Measurements from ENCODE around the gene ZNHIT2.

DNA sequence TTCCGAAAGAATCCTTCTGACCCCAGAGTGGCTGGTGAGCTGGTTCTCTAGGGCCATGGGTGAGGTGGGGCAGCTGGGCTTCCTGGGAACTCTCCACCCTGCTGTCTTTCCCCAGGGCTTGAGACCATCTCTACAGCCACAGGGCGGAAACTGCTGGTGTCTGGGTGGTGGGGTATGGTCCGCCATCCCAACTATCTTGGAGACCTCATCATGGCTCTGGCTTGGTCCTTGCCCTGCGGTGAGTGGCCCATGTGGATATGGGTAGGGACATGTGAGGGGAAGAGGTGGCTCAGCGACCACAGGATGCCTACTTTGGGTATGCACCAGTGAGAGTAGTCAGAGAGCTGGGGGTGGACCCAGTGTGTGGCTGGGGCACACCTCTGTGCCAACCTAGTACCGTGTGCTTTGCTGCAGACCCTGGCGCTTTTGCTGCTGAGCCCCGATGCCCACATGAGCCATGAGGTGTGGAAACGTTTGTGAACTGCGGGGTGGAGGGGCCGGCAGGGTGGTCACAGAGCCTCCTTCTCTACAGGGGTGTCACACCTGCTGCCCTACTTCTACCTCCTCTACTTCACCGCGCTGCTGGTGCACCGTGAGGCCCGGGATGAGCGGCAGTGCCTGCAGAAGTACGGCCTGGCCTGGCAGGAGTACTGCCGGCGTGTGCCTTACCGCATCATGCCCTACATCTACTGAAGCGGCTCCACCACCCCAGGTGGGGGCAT, 2.0 kb downstream of the ZNHIT2 start:
- TF ChIP-seq, protein P1, sequence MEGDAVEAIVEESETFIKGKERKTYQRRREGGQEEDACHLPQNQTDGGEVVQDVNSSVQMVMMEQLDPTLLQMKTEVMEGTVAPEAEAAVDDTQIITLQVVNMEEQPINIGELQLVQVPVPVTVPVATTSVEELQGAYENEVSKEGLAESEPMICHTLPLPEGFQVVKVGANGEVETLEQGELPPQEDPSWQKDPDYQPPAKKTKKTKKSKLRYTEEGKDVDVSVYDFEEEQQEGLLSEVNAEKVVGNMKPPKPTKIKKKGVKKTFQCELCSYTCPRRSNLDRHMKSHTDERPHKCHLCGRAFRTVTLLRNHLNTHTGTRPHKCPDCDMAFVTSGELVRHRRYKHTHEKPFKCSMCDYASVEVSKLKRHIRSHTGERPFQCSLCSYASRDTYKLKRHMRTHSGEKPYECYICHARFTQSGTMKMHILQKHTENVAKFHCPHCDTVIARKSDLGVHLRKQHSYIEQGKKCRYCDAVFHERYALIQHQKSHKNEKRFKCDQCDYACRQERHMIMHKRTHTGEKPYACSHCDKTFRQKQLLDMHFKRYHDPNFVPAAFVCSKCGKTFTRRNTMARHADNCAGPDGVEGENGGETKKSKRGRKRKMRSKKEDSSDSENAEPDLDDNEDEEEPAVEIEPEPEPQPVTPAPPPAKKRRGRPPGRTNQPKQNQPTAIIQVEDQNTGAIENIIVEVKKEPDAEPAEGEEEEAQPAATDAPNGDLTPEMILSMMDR (IDR thresholded peaks at IDR 0.05) = no peak
- no peak for TF ChIP-seq ZFX (IDR thresholded peaks at IDR 0.05; ENCODE audit: borderline replicate concordance)
